ENCODE data around the gene SLC37A4.
A peak's percentile ranks its signal among the peaks of the same experiment; 100 is the strongest.
"Not testable (repeated sequence)": the region's sequence is repeated elsewhere in the genome, so short reads cannot be mapped to it uniquely, and the experiment has no call there.

The SLC37A4 gene

GRCh38 chr11:119041821-119042514, 11.3 kb upstream of the SLC37A4 start:
- DNase-seq (ENCODE audit: low spot score) = no peak

GRCh38 chr11:119039471-119039870, 8.8 kb upstream of the SLC37A4 start:
- not testable (repeated sequence) for DNase-seq (ENCODE audit: low spot score)

- no peak for DNase-seq (ENCODE audit: low spot score)
Observed at GRCh38 chr11:119038884-119039283, 8.2 kb upstream of the SLC37A4 start.

GRCh38 chr11:119034813-119035212, 4.1 kb upstream of the SLC37A4 start:
- no peak for DNase-seq (ENCODE audit: low spot score)

GRCh38 chr11:119033421-119033820, 2.7 kb upstream of the SLC37A4 start:
- not testable (repeated sequence) for DNase-seq (ENCODE audit: low spot score)

- no peak for DNase-seq (ENCODE audit: low spot score)
Observed at GRCh38 chr11:119031912-119032280, 1.2 kb upstream of the SLC37A4 start.

- no peak for DNase-seq (ENCODE audit: low spot score)
Observed at GRCh38 chr11:119030029-119030328, 698 bp downstream of the SLC37A4 start.

GRCh38 chr11:119029340-119030028, 1.2 kb downstream of the SLC37A4 start:
- DNase-seq (ENCODE audit: low spot score) = no peak

GRCh38 chr11:119029069-119029339, 1.7 kb downstream of the SLC37A4 start:
- no peak for DNase-seq (ENCODE audit: low spot score)

GRCh38 chr11:119028346-119029068, 2.2 kb downstream of the SLC37A4 start:
- no peak for DNase-seq (ENCODE audit: low spot score)

- no peak for DNase-seq (ENCODE audit: low spot score)
Observed at GRCh38 chr11:119027561-119028345, 2.9 kb downstream of the SLC37A4 start.

- DNase-seq (ENCODE audit: low spot score) = no peak
Observed at GRCh38 chr11:119026970-119027369, 3.7 kb downstream of the SLC37A4 start.

GRCh38 chr11:119025978-119026766, 4.5 kb downstream of the SLC37A4 start:
- DNase-seq (ENCODE audit: low spot score) = no peak

GRCh38 chr11:119025541-119025940, 5.1 kb downstream of the SLC37A4 start:
- no peak for DNase-seq (ENCODE audit: low spot score)

- DNase-seq (ENCODE audit: low spot score) = no peak
Observed at GRCh38 chr11:119025099-119025473, 5.6 kb downstream of the SLC37A4 start.

- DNase-seq (ENCODE audit: low spot score) = no peak
Observed at GRCh38 chr11:119024430-119025098, 6.1 kb downstream of the SLC37A4 start.

GRCh38 chr11:119023741-119024140, 6.9 kb downstream of the SLC37A4 start:
- DNase-seq (ENCODE audit: low spot score) = no peak

- DNase-seq (ENCODE audit: low spot score) = no peak
Observed at GRCh38 chr11:119021631-119022030, 9.0 kb downstream of the SLC37A4 start.

- no peak for DNase-seq (ENCODE audit: low spot score)
Observed at GRCh38 chr11:119019996-119020395, 10.7 kb downstream of the SLC37A4 start.

- peak; percentile 95 for DNase-seq (ENCODE audit: low spot score)
Observed at GRCh38 chr11:119018074-119018938, 12.4 kb downstream of the SLC37A4 start, which contains the start of the genes RPS25 and TRAPPC4. RPS25 (minus strand) TSS chr11:119018343; CDS start chr11:119018284, 59 bp downstream. TRAPPC4 (plus strand) TSS chr11:119018766; CDS start chr11:119018796, 30 bp downstream.

Measured in hepatic stellate cell (primary cell).